MM.1S (cell line): ENCODE results near the gene SPATA25.

Experiments
- DNase-seq: peaks from one replicate; pipeline ENCODE4 v3.0.0-alpha.2; 2015
- H2AFZ ChIP-seq: fragments of 300-600 bp; sonication (generic); 2 replicates; pipeline ENCODE4 v1.6.0; 2016; ENCODE audit warnings: antibody characterized with exemption, low read length
- H3F3A ChIP-seq: fragments of 300-600 bp; sonication (generic); 2 replicates; pipeline ENCODE4 v1.6.1; 2016; ENCODE audit warnings: mild to moderate bottlenecking, antibody characterized with exemption, low read length, moderate library complexity, mixed read lengths; ENCODE audit not compliant: insufficient read depth
- H3K27ac ChIP-seq: fragments of 300-600 bp; sonication (generic); 2 replicates; pipeline ENCODE4 v1.5.1; 2016; ENCODE audit warnings: mild to moderate bottlenecking, low read length
- H3K27me3 ChIP-seq: fragments of 300-600 bp; sonication (generic); replicated peaks from 2 replicates; pipeline ENCODE4 v1.6.0; 2016; ENCODE audit warnings: low read length; ENCODE audit not compliant: insufficient read depth
- H3K36me3 ChIP-seq: fragments of 300-600 bp; sonication (generic); replicated peaks from 2 replicates; pipeline ENCODE4 v1.6.1; 2016; ENCODE audit warnings: mild to moderate bottlenecking, low read length, mixed read lengths; ENCODE audit not compliant: insufficient read depth
- H3K4me1 ChIP-seq: fragments of 300-600 bp; sonication (generic); 2 replicates; pipeline ENCODE4 v1.6.1; 2016; ENCODE audit warnings: low read length, mixed read lengths
- H3K4me2 ChIP-seq: fragments of 300-600 bp; sonication (generic); 2 replicates; pipeline ENCODE4 v1.6.0; 2016; ENCODE audit warnings: low read depth, low read length
- H3K4me3 ChIP-seq: fragments of 300-600 bp; sonication (generic); 2 replicates; pipeline ENCODE4 v1.5.1; 2016; ENCODE audit warnings: low read length, mixed read lengths
- H3K79me2 ChIP-seq: fragments of 300-600 bp; sonication (generic); 2 replicates; pipeline ENCODE4 v1.6.1; 2016; ENCODE audit warnings: mixed run types, low read length, mixed read lengths
- H3K9ac ChIP-seq: fragments of 300-600 bp; sonication (generic); 2 replicates; pipeline ENCODE4 v1.6.1; 2016; ENCODE audit warnings: low read length, mixed read lengths
- H3K9me2 ChIP-seq: fragments of 300-600 bp; sonication (generic); replicated peaks from 2 replicates; pipeline ENCODE4 v1.6.1; 2016; ENCODE audit warnings: mild to moderate bottlenecking, low read length, mixed read lengths; ENCODE audit not compliant: insufficient read depth
- H3K9me3 ChIP-seq: fragments of 300-600 bp; sonication (generic); replicated peaks from 2 replicates; pipeline ENCODE4 v1.6.1; 2016; ENCODE audit warnings: mild to moderate bottlenecking, low read length, mixed read lengths; ENCODE audit not compliant: insufficient read depth
- H4K20me1 ChIP-seq: fragments of 300-600 bp; sonication (generic); 2 replicates; pipeline ENCODE4 v1.6.1; 2016; ENCODE audit warnings: mild to moderate bottlenecking, low read length, moderate library complexity, mixed read lengths; ENCODE audit not compliant: insufficient read depth
- CTCF ChIP-seq: fragments of 300-600 bp; sonication (generic); IDR thresholded peaks from 2 replicates; pipeline ENCODE4 v1.5.1; 2016; ENCODE audit warnings: antibody characterized with exemption, low read length, mixed read lengths
- EZH2 ChIP-seq: fragments of 300-600 bp; sonication (generic); optimal IDR thresholded peaks from 2 replicates; pipeline ENCODE3; 2017; ENCODE audit warnings: low read depth, mild to moderate bottlenecking, antibody characterized with exemption, low read length, mixed read lengths
- EZH2phosphoT487 ChIP-seq: fragments of 300-600 bp; sonication (generic); IDR thresholded peaks from 2 replicates; pipeline ENCODE4 v1.6.1; 2018; ENCODE audit warnings: antibody characterized with exemption, low read length

SPATA25 gene

DNA sequence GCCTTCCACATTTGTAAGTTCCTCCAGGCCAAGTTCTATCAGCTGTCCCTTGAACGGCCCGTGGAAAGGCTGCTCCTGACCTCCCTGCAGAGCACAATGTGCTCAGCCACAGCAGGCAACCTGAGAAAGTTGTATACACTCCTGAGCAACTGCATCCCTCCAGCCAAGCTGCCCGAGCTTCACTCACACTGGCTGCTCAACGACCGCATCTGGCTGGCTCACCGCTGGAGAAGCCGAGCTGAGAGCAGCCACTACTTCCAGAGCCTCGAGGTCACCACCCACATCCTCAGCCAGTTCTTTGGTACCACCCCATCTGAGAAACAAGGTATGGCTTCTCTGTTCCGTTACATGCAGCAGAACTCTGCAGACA, 4.3 kb downstream of the SPATA25 start:
- H3K36me3 ChIP-seq, result no peaks in the 10 kb centered on the region
- H4K20me1 ChIP-seq, result no peaks in the 10 kb centered on the region
- DNase-seq, result no peak
- H3K9ac ChIP-seq, result no peak overlapping the region
- no peaks in the 10 kb centered on the region for H3K4me1 ChIP-seq
- peaks cover 14% of the 10 kb centered on the region for H3K79me2 ChIP-seq
- TF ChIP-seq CTCF (no peak), EZH2 (no peak), EZH2phosphoT487 (no peak)
- H2AFZ ChIP-seq, result no peak overlapping the region
- H3K27ac ChIP-seq, result no peak overlapping the region
- H3F3A ChIP-seq, result no peaks in the 10 kb centered on the region; the same call in 1 of the 2 replicates
- no peaks in the 10 kb centered on the region for H3K9me3 ChIP-seq
- H3K9me2 ChIP-seq, result no peaks in the 10 kb centered on the region
- H3K4me3 ChIP-seq, result no peak overlapping the region
- H3K27me3 ChIP-seq, result no peaks in the 10 kb centered on the region
- H3K4me2 ChIP-seq, result no peak overlapping the region

DNA sequence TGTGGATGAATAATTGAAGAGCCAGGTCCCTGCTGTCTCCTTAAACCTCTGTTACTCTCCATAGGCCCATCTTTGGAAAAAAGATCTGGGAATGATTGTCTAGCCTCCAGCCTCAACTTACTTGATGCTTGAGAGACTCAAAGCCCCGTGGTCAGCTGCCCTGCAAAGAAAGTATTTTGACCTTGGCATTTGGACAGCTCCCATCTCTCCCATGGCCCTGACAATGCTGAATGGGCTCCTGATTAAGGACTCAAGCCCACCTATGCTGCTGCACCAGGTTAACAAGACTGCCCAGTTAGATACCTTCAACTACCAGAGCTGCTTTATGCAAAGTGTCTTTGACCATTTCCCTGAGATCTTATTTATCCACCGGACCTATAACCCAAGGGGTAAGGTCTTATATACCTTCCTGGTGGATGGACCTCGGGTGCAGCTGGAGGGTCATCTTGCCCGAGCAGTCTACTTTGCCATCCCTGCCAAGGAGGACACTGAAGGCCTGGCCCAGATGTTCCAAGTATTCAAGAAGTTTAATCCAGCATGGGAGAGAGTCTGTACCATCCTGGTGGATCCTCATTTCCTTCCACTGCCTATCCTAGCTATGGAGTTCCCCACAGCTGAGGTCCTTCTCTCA, 4.8 kb downstream of the SPATA25 start:
- Histone ChIP-seq H3K27me3 (no peaks in the 10 kb centered on the region), H4K20me1 (no peaks in the 10 kb centered on the region), H3K4me1 (no peaks in the 10 kb centered on the region), H3K36me3 (no peaks in the 10 kb centered on the region), H3K9me2 (no peaks in the 10 kb centered on the region), H2AFZ (no peak overlapping the region), H3K9me3 (no peaks in the 10 kb centered on the region), H3K79me2 (peaks cover 14% of the 10 kb centered on the region), H3K4me3 (no peak overlapping the region), H3K4me2 (no peak overlapping the region), H3K9ac (no peak overlapping the region), H3F3A (no peaks in the 10 kb centered on the region; the same call in 1 of the 2 replicates), H3K27ac (no peak overlapping the region)
- no peak for DNase-seq
- TF ChIP-seq CTCF, result no peak
- TF ChIP-seq EZH2, result no peak
- TF ChIP-seq EZH2phosphoT487, result no peak

DNA sequence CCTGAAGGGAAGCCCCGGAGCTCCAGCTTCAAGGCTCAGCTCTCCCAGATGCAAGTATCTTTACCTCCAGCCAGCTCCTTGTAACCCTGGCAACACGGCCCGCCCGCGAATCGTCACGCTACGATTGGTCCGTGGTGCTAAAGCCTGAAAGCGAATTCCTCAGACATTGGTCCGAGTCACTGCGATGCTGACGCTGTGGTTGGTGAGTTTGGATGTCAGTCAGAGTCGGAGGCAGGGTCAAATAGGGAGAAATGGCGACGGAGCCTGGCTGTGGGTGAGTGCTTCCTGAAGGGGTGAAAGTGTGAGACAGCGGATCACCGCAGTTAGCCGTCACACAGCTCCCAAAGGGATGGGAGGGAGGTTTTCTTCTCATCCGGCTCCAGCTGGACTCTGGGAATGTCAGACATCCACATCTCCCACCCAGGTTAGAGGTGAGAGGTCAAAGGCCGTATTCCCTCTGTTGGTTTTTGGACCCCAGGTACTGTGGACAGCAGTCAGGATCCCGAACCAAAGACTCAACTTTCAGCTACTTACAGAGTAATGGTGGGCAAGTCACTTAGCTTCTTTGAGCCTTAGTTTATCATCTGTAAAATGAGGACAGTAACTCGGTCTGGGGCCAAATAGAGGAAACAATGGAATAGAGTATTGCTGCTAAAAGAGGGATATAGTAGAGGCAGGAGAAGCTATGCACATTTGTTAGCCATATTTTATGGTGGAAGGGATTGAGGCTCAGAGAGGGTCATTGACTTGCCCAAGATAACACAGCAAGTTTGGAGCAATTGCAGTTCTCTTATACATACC, 6.2 kb downstream of the SPATA25 start, which contains the start of gene ZSWIM1:
TSS of gene ZSWIM1 (plus strand) at position 240 of the 801 bp plus-strand sequence. CDS start 1,366 bp downstream, outside the sequence.
- Histone ChIP-seq H3K79me2 (peaks cover 14% of the 10 kb centered on the region), H3K9me2 (no peaks in the 10 kb centered on the region), H3K4me3 (peak within 1 kb of the TSS; percentile 91), H3K4me2 (peak within 1 kb of the TSS; percentile 72), H3K27me3 (no peaks in the 10 kb centered on the region), H2AFZ (peak within 1 kb of the TSS; percentile 77), H3K36me3 (no peaks in the 10 kb centered on the region), H4K20me1 (no peaks in the 10 kb centered on the region), H3K4me1 (no peaks in the 10 kb centered on the region), H3K9ac (peak within 1 kb of the TSS; percentile 75), H3F3A (no peaks in the 10 kb centered on the region; the same call in 1 of the 2 replicates), H3K9me3 (no peaks in the 10 kb centered on the region), H3K27ac (peak within 1 kb of the TSS; percentile 16; the same call in 1 of the 2 replicates)
- peak; percentile 99 for DNase-seq
- TF ChIP-seq EZH2phosphoT487, result no peak
- no peak for TF ChIP-seq CTCF
- TF ChIP-seq EZH2, result no peak
